K562 (cell line): ENCODE results near the gene PAIP1. TPM values are rescaled to one million over a fixed set of nuclear protein-coding genes. Genes with fewer than 3 reads are reported as not detected.

Source experiments
- AFF1 ChIP-seq, 2 experiments: fragments of 450-650 bp; IDR thresholded peaks; 2 replicates each; pipeline ENCODE4 v1.6.1; 2018; ENCODE audit warnings: mild to moderate bottlenecking in 2 of 2, low read depth in 1 of 2; ENCODE audit not compliant: partially characterized antibody in 2 of 2
- ATF7 ChIP-seq: fragments of 450-650 bp; IDR thresholded peaks from 2 replicates; pipeline ENCODE4 v1.7.1; 2014; ENCODE audit warnings: mild to moderate bottlenecking, moderate library complexity
- CBFA2T3 ChIP-seq: fragments of 450-650 bp; IDR thresholded peaks from 2 replicates; pipeline ENCODE4 v1.6.1; 2017
- ETV5 ChIP-seq: sonication (generic); formaldehyde crosslinking; IDR thresholded peaks from 2 replicates; pipeline ENCODE4 v1.4.0; 2020; ENCODE audit warnings: low read depth, mild to moderate bottlenecking, missing genetic modification reagents
- FOSL1 ChIP-seq: fragments of 200-800 bp; sonication (Bioruptor generic); conservative IDR thresholded peaks from 2 replicates; pipeline ENCODE4 v1.6.1; 2016; ENCODE audit warnings: missing genetic modification characterization, missing compliant biosample characterization
- FOXP1 ChIP-seq: sonication (generic); formaldehyde crosslinking; IDR thresholded peaks from 2 replicates; pipeline ENCODE4 v1.8.0; 2022; ENCODE audit warnings: mild to moderate bottlenecking, missing genetic modification reagents
- HES1 ChIP-seq: fragments of 450-650 bp; IDR thresholded peaks from 2 replicates; pipeline ENCODE4 v1.6.1; 2016; ENCODE audit warnings: low read depth, mild to moderate bottlenecking, moderate library complexity
- HMGN3 ChIP-seq: IDR thresholded peaks from 2 replicates; pipeline ENCODE4 v1.6.1; 2011; ENCODE audit warnings: borderline replicate concordance, low read depth, mild to moderate bottlenecking, mixed read lengths, low read length; ENCODE audit not compliant: insufficient read length; ENCODE audit errors: extremely low read depth
- HNRNPL ChIP-seq: fragments of 200-400 bp; formaldehyde crosslinking; IDR thresholded peaks from 2 replicates; pipeline ENCODE4 v1.6.1; 2017; ENCODE audit warnings: low read depth, mild to moderate bottlenecking, low read length
- KDM1A ChIP-seq, 2 experiments: fragments of 450-650 bp; IDR thresholded peaks; 2 replicates each; pipeline ENCODE4 v1.6.1; 2016; ENCODE audit warnings: mild to moderate bottlenecking in 2 of 2
- MYNN ChIP-seq, 2 experiments: sonication (generic); formaldehyde crosslinking in 1 of 2; IDR thresholded peaks; 2 replicates each; pipeline versions ENCODE4 v1.5.0 to v1.6.1; 2016 to 2020; ENCODE audit warnings: antibody characterized with exemption in 1 of 2, missing genetic modification reagents in 1 of 2
- POLR2G ChIP-seq: fragments of 200-400 bp; formaldehyde crosslinking; IDR thresholded peaks from 2 replicates; pipeline ENCODE4 v1.6.1; 2017; ENCODE audit warnings: low read depth, mild to moderate bottlenecking, antibody characterized with exemption, low read length, moderate library complexity
- RAD21 ChIP-seq, 2 experiments: fragments of 250-450 bp in 1 of 2; fragments of 450-650 bp in 1 of 2; sonication (Bioruptor Pico) in 1 of 2; formaldehyde crosslinking in 1 of 2; IDR thresholded peaks in 1 of 2; conservative IDR thresholded peaks in 1 of 2; 2 replicates each; pipeline versions ENCODE4 v1.4.0 to v1.8.0; 2020 to 2022; ENCODE audit warnings: mild to moderate bottlenecking in 2 of 2, moderate library complexity in 1 of 2
- SAFB2 ChIP-seq: fragments of 200-400 bp; formaldehyde crosslinking; IDR thresholded peaks from 2 replicates; pipeline ENCODE4 v1.6.1; 2018; ENCODE audit warnings: borderline replicate concordance, low read length, low read depth, moderate library complexity; ENCODE audit not compliant: severe bottlenecking
- TEAD1 ChIP-seq, 2 experiments: fragments of 450-650 bp in 1 of 2; sonication (generic) in 1 of 2; formaldehyde crosslinking; IDR thresholded peaks; 2 replicates each; pipeline versions ENCODE4 v1.4.0 to v1.8.0; 2020 to 2022; ENCODE audit warnings: mild to moderate bottlenecking in 2 of 2, missing genetic modification reagents in 1 of 2
- ZBTB1 ChIP-seq: sonication (generic); formaldehyde crosslinking; IDR thresholded peaks from 2 replicates; pipeline ENCODE4 v1.8.1; 2023; ENCODE audit warnings: missing genetic modification reagents, low read depth, mild to moderate bottlenecking, borderline replicate concordance
- ZFP30 ChIP-seq: fragments of 250-450 bp; sonication (Bioruptor Pico); IDR thresholded peaks from 2 replicates; pipeline ENCODE4 v1.8.0; 2022; ENCODE audit warnings: moderate library complexity, mild to moderate bottlenecking, inconsistent platforms, borderline replicate concordance
- ZNF165 ChIP-seq: fragments of 250-450 bp; sonication (Bioruptor Pico); IDR thresholded peaks from 2 replicates; pipeline ENCODE4 v1.4.0; 2020; ENCODE audit warnings: borderline replicate concordance
- ZNF75A ChIP-seq: fragments of 450-650 bp; formaldehyde crosslinking; IDR thresholded peaks from 2 replicates; pipeline ENCODE4 v1.4.0; 2020; ENCODE audit warnings: mild to moderate bottlenecking
- polyA plus RNA-seq, 8 experiments: library from polyadenylated mRNA; depleted of rRNA in 4 of 8; stranded (reverse) in 5 of 8; unstranded in 3 of 8; fragments of >200 nt; fragmentation: Nextera tagmentation in 2 of 8; fragmentation: Illumina TruSeq in 1 of 8; extraction: Ambion mirVana in 2 of 8; extraction: Trizol in 1 of 8; gene quantifications; 2 replicates each; pipeline versions ENCODE4 v1.2.1 to v1.2.3, GENCODE V29; 2011 to 2014; ENCODE audit warnings: inconsistent platforms in 1 of 8, missing spikeins in 1 of 8
- total RNA-seq, 7 experiments: library from RNA; depleted of rRNA in 6 of 7; stranded (reverse); fragments of >200 nt in 6 of 7; fragmentation: Illumina TruSeq in 2 of 7; extraction: Trizol in 2 of 7; gene quantifications; 2 replicates each; pipeline versions ENCODE4 v1.2.1 to v1.2.3, GENCODE V29; 2011 to 2021; ENCODE audit warnings: low replicate concordance in 1 of 7
- TF ChIP-seq, protein P1 (sequence below): sonication (generic); formaldehyde crosslinking; IDR thresholded peaks from 2 replicates; pipeline ENCODE4 v1.8.1; 2023; ENCODE audit warnings: mild to moderate bottlenecking, missing genetic modification reagents

Gene PAIP1
- total and polyA plus RNA-seq, 9 of the 15 experiments (the other 6 are each of a cell fraction or from before 2014, with no cell fraction given): 51.7 to 181 (median 102) TPM

DNA sequence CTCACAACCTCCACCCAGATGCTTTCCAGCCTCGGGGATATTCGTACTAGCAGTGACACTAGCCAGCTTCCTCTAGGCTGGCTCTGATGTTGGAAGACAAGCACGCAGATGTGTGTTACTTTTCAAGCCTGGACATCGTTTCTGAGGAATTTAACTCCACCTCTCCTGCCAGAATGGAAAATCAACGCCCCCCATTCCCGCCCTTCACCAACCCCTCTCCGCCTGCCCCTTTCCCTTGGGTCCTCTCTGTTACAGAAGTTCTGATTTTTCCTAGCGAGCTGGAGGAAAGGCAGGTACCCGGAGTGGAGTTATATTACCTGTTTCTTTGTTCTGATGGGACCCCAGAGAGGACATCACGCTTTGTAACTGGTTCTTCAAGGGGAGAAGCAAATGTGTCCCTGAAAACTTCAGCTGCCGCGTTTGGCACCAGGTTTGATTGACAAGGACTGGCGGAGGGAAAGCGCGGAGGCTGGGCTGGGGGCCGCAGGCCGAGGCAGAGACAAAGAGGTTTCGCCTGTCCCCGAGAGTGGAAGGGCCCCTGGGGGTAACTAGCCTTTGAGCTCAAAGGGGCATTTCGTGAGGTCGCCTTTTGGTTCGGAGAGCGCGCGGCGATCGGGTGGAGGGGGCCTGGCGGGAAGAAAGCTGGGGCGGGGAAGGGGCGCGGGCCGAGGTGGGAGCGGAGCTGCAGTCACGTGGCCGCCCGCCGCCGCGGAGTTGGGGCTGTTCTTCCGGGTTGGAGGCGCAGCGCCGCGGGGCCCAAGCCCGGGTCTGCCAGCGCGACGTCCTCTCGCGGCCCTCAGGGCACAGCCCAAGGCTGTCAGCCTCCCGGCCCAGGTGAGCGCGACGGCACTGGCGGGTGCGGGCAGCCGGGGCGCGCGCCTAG lies 45.8 kb upstream of the PAIP1 start, which contains the start of gene NNT (continued):
- TF ChIP-seq TEAD1 (CRISPR knock-in tag; IDR thresholded peaks at IDR 0.05): peak in 1 of 2 experiments; percentile 18; a peak in 2 of 4 replicates
- no peak for TF ChIP-seq ZNF75A
- no peak for TF ChIP-seq RAD21 (CRISPR knock-in tag; conservative IDR thresholded peaks at IDR 0.05 in 1 of 2, IDR thresholded peaks at IDR 0.05 in 1 of 2)
- 0 out of 2 replicates have a peak, but pooled peaks have one; percentile 15 for TF ChIP-seq ATF7
- TF ChIP-seq FOXP1 (CRISPR knock-in tag): peak; percentile 57; the same call in 1 of the 2 replicates
- TF ChIP-seq ZNF165 (CRISPR knock-in tag): no peak
- TF ChIP-seq POLR2G: peak; percentile 90
- TF ChIP-seq FOSL1 (tag): no peak
- TF ChIP-seq HES1: no peak
- peak; percentile 69; the same call in 1 of the 2 replicates for TF ChIP-seq HNRNPL
- TF ChIP-seq AFF1 (IDR thresholded peaks at IDR 0.05; ENCODE audit: low read depth in 1 of 2, partially characterized antibody in 2 of 2): peak; percentile 44 to 77
- TF ChIP-seq HMGN3: peak; percentile 60
- no peak for TF ChIP-seq ZFP30 (CRISPR knock-in tag)
- no peak for TF ChIP-seq MYNN (IDR thresholded peaks at IDR 0.05)
- no peak for TF ChIP-seq MYNN (CRISPR knock-in tag; IDR thresholded peaks at IDR 0.05)
- TF ChIP-seq, protein P1, sequence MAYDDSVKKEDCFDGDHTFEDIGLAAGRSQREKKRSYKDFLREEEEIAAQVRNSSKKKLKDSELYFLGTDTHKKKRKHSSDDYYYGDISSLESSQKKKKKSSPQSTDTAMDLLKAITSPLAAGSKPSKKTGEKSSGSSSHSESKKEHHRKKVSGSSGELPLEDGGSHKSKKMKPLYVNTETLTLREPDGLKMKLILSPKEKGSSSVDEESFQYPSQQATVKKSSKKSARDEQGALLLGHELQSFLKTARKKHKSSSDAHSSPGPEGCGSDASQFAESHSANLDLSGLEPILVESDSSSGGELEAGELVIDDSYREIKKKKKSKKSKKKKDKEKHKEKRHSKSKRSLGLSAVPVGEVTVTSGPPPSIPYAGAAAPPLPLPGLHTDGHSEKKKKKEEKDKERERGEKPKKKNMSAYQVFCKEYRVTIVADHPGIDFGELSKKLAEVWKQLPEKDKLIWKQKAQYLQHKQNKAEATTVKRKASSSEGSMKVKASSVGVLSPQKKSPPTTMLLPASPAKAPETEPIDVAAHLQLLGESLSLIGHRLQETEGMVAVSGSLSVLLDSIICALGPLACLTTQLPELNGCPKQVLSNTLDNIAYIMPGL (CRISPR knock-in tag): no peak
- no peak for TF ChIP-seq CBFA2T3
- peak; percentile 35 for TF ChIP-seq ZBTB1 (CRISPR knock-in tag)
- TF ChIP-seq SAFB2: no peak
- peak; percentile 81; the same call in 1 of the 2 replicates for TF ChIP-seq ETV5 (CRISPR knock-in tag)
- peak; percentile 16 to 28; a peak in 1 of 4 replicates for TF ChIP-seq KDM1A (IDR thresholded peaks at IDR 0.05)
